ENCODE results near the gene POLD2. TPM values are rescaled to one million over a fixed set of nuclear protein-coding genes. Genes with fewer than 3 reads are reported as not detected.

The POLD2 gene
- total RNA-seq, 1 experiment from 2014 or later: 131 TPM

DNA sequence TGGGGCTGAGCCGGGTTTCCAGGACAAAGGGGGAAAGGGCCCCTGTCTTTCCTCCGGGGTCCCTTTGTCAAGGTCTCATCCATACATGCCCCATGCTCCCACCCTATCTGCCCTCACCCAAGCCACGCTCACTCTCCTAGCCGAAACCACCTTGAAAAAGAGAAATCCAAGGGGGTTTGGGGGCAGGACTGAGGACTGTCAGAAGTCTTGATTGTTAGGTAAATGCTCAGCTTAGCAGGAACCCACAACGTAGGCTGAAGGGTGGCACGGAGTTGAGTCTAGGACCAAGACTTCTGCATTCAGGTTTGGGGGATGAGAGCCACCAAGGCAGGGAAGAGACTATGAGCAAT, 57.3 kb downstream of the POLD2 start:
- Histone ChIP-seq H2BK20ac (ENCODE audit: low read depth, low read length, poor library complexity, severe bottlenecking) (no peak overlapping the region), H4K91ac (ENCODE audit: insufficient read length, low read depth, low read length) (no peak overlapping the region), H4K20me1 (ENCODE audit: control insufficient read depth, insufficient read depth, insufficient read length) (no peaks in the 10 kb centered on the region), H2BK5ac (ENCODE audit: insufficient read length, low read length) (no peak overlapping the region), H2BK15ac (ENCODE audit: low read depth, low read length) (no peak overlapping the region), H3K23me2 (ENCODE audit: insufficient read length, low read depth, low read length, poor library complexity, severe bottlenecking) (no peaks in the 10 kb centered on the region), H3K18ac (ENCODE audit: insufficient read length, low read depth, low read length) (no peak overlapping the region), H3K4me2 (ENCODE audit: insufficient read depth, insufficient read length, low read length) (no peak overlapping the region), H3K79me1 (ENCODE audit: insufficient read depth, low read depth, low read length, poor library complexity, severe bottlenecking) (no peaks in the 10 kb centered on the region), H2AFZ (ENCODE audit: low read length) (no peak overlapping the region), H3K4me1 (ENCODE audit: insufficient read depth, low read length) (peaks cover 10% of the 10 kb centered on the region; the same call in 1 of the 2 replicates), H2BK120ac (ENCODE audit: low read depth, low read length, poor library complexity, severe bottlenecking) (no peak overlapping the region), H3K9ac (ENCODE audit: extremely low read depth, insufficient read length, low read length) (no peak overlapping the region), H2AK5ac (ENCODE audit: insufficient read length, low read length) (no peak overlapping the region), H3K4ac (ENCODE audit: low read depth, low read length) (no peak overlapping the region), H3K23ac (ENCODE audit: insufficient read length, low read depth, low read length) (no peak overlapping the region), H4K5ac (ENCODE audit: insufficient read length, low read depth, low read length) (no peak overlapping the region), H4K8ac (replicated peaks; ENCODE audit: insufficient read length, low read depth, low read length) (no peak overlapping the region), H3K27me3 (ENCODE audit: insufficient read depth, low read length) (no peaks in the 10 kb centered on the region), H2BK12ac (ENCODE audit: insufficient read length, low read depth, low read length) (no peak overlapping the region), H3K79me2 (ENCODE audit: insufficient read depth, low read length) (no peaks in the 10 kb centered on the region), H3T11ph (ENCODE audit: low read length) (no peak overlapping the region), H3K9me3 (ENCODE audit: control insufficient read depth, low read depth, low read length) (no peaks in the 10 kb centered on the region), H3K27ac (ENCODE audit: insufficient read length, low read depth, low read length) (no peak overlapping the region), H3K14ac (ENCODE audit: insufficient read depth, low read length) (no peak overlapping the region), H3K56ac (ENCODE audit: insufficient read length, low read depth, low read length) (no peak overlapping the region)
- Mint-ChIP-seq H3K9me3 (no peaks in the 10 kb centered on the region), H3K27me3 (ENCODE audit: low read depth) (peaks cover 37% of the 10 kb centered on the region), H3K36me3 (ENCODE audit: insufficient read depth in 1 of 3, low read depth in 3 of 3) (peaks cover 0 to 7% (median 0%) of the 10 kb centered on the region in 3 experiments; a peak in 5 of 7 replicates), H3K27ac (peak overlapping the region in 1 of 3 experiments; percentile 78; a peak in 1 of 7 replicates), H3K4me1 (peaks cover 33 to 36% of the 10 kb centered on the region in 2 experiments), H3K4me3 (0 out of 5 replicates have a peak overlapping the region, but pooled peaks of 1 of the 2 experiments have one; percentile 23)
- no CpG with 5 or more reads among the region's 6 CpGs for WGBS (ENCODE audit: extremely low coverage, insufficient read length, low lambda C conversion rate)
- DNase-seq: peak; percentile 29
- TF ChIP-seq, protein P1, sequence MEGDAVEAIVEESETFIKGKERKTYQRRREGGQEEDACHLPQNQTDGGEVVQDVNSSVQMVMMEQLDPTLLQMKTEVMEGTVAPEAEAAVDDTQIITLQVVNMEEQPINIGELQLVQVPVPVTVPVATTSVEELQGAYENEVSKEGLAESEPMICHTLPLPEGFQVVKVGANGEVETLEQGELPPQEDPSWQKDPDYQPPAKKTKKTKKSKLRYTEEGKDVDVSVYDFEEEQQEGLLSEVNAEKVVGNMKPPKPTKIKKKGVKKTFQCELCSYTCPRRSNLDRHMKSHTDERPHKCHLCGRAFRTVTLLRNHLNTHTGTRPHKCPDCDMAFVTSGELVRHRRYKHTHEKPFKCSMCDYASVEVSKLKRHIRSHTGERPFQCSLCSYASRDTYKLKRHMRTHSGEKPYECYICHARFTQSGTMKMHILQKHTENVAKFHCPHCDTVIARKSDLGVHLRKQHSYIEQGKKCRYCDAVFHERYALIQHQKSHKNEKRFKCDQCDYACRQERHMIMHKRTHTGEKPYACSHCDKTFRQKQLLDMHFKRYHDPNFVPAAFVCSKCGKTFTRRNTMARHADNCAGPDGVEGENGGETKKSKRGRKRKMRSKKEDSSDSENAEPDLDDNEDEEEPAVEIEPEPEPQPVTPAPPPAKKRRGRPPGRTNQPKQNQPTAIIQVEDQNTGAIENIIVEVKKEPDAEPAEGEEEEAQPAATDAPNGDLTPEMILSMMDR (conservative IDR thresholded peaks at IDR 0.05): no peak
